ENCODE data around the gene DPP3.

DNA sequence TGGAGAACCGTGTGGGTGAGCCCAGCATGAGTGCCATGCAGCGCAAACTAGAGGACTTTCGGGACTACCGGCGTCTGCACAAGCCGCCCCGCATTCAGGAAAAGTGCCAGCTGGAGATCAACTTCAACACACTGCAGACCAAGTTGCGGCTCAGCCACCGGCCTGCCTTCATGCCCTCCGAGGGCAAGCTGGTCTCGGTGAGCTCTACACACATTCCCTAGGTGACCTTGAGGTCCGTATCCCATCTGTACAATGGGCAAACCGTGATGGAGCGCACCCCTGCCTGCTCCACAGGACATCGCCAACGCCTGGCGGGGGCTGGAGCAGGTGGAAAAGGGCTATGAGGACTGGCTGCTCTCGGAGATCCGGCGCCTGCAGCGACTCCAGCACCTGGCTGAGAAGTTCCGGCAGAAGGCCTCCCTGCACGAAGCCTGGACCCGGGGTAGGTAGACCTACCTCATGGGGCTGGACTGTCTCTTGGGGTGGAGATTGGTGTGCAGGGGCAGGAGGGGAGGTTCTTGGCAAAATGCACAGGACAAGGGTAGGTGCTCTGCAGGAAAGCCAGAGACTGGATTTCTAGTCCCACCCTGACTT is 77.6 kb downstream of the DPP3 start:
- TF ChIP-seq POLR2A (IDR thresholded peaks at IDR 0.05) (no peak), CTCF (IDR thresholded peaks at IDR 0.05) (no peak)

All from right lobe of liver (tissue), 4 donors.